ENCODE measurements around the gene TYW3. TPM values are rescaled to one million over a fixed set of nuclear protein-coding genes. Genes with fewer than 3 reads are reported as not detected.

Gene TYW3
- total RNA-seq, 1 donor from 2014 or later: 8.8 TPM

- DNase-seq (ENCODE audit: extremely low spot score in 2 of 2): no peak
- intact Hi-C loops (cut with DNase I): no loop called here
- TF ChIP-seq CTCF (IDR thresholded peaks at IDR 0.05) (no peak), POLR2AphosphoS5 (IDR thresholded peaks at IDR 0.05; ENCODE audit: insufficient read depth in 1 of 2, low read depth in 1 of 2) (no peak), POLR2A (IDR thresholded peaks at IDR 0.05) (no peak)
- Histone ChIP-seq H3K36me3 (no peaks in the 10 kb centered on the region), H3K4me1 (no peaks in the 10 kb centered on the region), H3K27me3 (no peaks in the 10 kb centered on the region), H3K4me3 (no peak overlapping the region), H3K27ac (no peak overlapping the region), H3K9me3 (no peaks in the 10 kb centered on the region)
These were observed 44.6 kb downstream of the TYW3 start for GRCh38 chr1:74777525-74777924.

- H3K36me3 ChIP-seq: no peaks in the 10 kb centered on the region
- H3K27me3 ChIP-seq: no peaks in the 10 kb centered on the region
- no peaks in the 10 kb centered on the region for H3K4me1 ChIP-seq
- H3K9me3 ChIP-seq: no peaks in the 10 kb centered on the region
- intact Hi-C loops (cut with DNase I): no loop called here
- H3K4me3 ChIP-seq: no peak overlapping the region
- no peak for DNase-seq (ENCODE audit: extremely low spot score in 2 of 2)
- no peak for TF ChIP-seq CTCF (IDR thresholded peaks at IDR 0.05)
- no peak for TF ChIP-seq POLR2AphosphoS5 (IDR thresholded peaks at IDR 0.05; ENCODE audit: insufficient read depth in 1 of 2, low read depth in 1 of 2)
- TF ChIP-seq POLR2A (IDR thresholded peaks at IDR 0.05): no peak
- no peak overlapping the region for H3K27ac ChIP-seq
These were observed 46.8 kb downstream of the TYW3 start for GRCh38 chr1:74779750-74780149.

GRCh38 chr1:74780594-74780993 is 47.6 kb downstream of the TYW3 start:
- Histone ChIP-seq H3K4me3 (no peak overlapping the region), H3K27ac (no peak overlapping the region), H3K9me3 (no peaks in the 10 kb centered on the region), H3K36me3 (no peaks in the 10 kb centered on the region), H3K4me1 (no peaks in the 10 kb centered on the region), H3K27me3 (no peaks in the 10 kb centered on the region)
- TF ChIP-seq CTCF (IDR thresholded peaks at IDR 0.05) (no peak), POLR2A (IDR thresholded peaks at IDR 0.05) (no peak), POLR2AphosphoS5 (IDR thresholded peaks at IDR 0.05; ENCODE audit: insufficient read depth in 1 of 2, low read depth in 1 of 2) (no peak)
- intact Hi-C loops (cut with DNase I): no loop called here
- DNase-seq (ENCODE audit: extremely low spot score in 2 of 2): no peak

- intact Hi-C loops (cut with DNase I): no loop called here
These were observed 53.0 kb downstream of the TYW3 start for GRCh38 chr1:74785944-74786343.

GRCh38 chr1:74790453-74790852 is 57.5 kb downstream of the TYW3 start:
- H3K4me1 ChIP-seq: no peaks in the 10 kb centered on the region

More at GRCh38 chr1:74785944-74786343, 53.0 kb downstream of the TYW3 start:
- Histone ChIP-seq H3K4me1 (no peaks in the 10 kb centered on the region), H3K4me3 (no peak overlapping the region), H3K27ac (no peak overlapping the region), H3K27me3 (no peaks in the 10 kb centered on the region), H3K36me3 (no peaks in the 10 kb centered on the region), H3K9me3 (no peaks in the 10 kb centered on the region)
- no peak for DNase-seq (ENCODE audit: extremely low spot score in 2 of 2)
- TF ChIP-seq POLR2A (IDR thresholded peaks at IDR 0.05) (no peak), CTCF (IDR thresholded peaks at IDR 0.05) (no peak), POLR2AphosphoS5 (IDR thresholded peaks at IDR 0.05; ENCODE audit: insufficient read depth in 1 of 2, low read depth in 1 of 2) (no peak)

More at GRCh38 chr1:74790453-74790852, 57.5 kb downstream of the TYW3 start:
- intact Hi-C loops (cut with DNase I): no loop called here
- DNase-seq (ENCODE audit: extremely low spot score in 2 of 2): no peak
- Histone ChIP-seq H3K4me3 (no peak overlapping the region), H3K27me3 (no peaks in the 10 kb centered on the region), H3K36me3 (no peaks in the 10 kb centered on the region), H3K27ac (no peak overlapping the region), H3K9me3 (no peaks in the 10 kb centered on the region)
- TF ChIP-seq POLR2A (IDR thresholded peaks at IDR 0.05) (no peak), POLR2AphosphoS5 (IDR thresholded peaks at IDR 0.05; ENCODE audit: insufficient read depth in 1 of 2, low read depth in 1 of 2) (no peak), CTCF (IDR thresholded peaks at IDR 0.05) (no peak)
